Upper lobe of left lung (tissue), 4 donors: ENCODE measurements around the gene TMEM135.

Source experiments
- EP300 ChIP-seq, 4 donors: sonication (generic); formaldehyde crosslinking; IDR thresholded peaks; one replicate each; pipeline ENCODE4 v1.5.1; 2017; ENCODE audit warnings: antibody characterized with exemption in 4 of 4, control low read depth in 2 of 4
- POLR2A ChIP-seq, 4 donors: fragments of 450-650 bp; IDR thresholded peaks; one replicate each; pipeline ENCODE4 v1.5.1; 2016 to 2017; ENCODE audit warnings: antibody characterized with exemption in 4 of 4, mild to moderate bottlenecking in 2 of 4
- POLR2AphosphoS5 ChIP-seq, 2 donors: sonication (generic); formaldehyde crosslinking; IDR thresholded peaks; one replicate each; pipeline ENCODE4 v1.5.1; 2017; ENCODE audit warnings: antibody characterized with exemption in 2 of 2
- TF ChIP-seq, protein P1 (sequence below), 6 experiments: fragments of 450-650 bp in 4 of 6; fragments of 200-600 bp in 2 of 6; sonication (generic) in 2 of 6; IDR thresholded peaks; one replicate each; pipeline ENCODE4 v1.5.1; 2016 to 2019; ENCODE audit warnings: antibody characterized with exemption in 6 of 6

DNA sequence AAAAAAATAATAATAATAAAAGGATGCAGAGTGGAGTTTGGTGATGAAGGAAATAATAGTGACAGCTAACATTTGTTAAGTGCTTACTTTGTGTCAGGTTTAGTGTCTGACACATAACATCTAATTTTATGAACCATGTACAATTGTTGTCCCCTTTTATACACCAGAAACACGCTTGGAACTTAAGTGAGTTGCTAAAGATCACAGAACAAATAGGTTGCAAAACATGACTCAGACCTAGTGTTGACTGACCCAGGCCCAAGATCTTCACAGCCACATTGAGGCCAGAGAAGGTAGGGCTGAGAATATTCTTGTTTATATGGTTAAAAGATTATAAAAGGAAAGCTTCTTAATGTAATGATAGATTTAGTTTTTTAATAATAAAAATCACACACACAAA lies 25.6 kb upstream of the TMEM135 start:
- TF ChIP-seq, protein P1, sequence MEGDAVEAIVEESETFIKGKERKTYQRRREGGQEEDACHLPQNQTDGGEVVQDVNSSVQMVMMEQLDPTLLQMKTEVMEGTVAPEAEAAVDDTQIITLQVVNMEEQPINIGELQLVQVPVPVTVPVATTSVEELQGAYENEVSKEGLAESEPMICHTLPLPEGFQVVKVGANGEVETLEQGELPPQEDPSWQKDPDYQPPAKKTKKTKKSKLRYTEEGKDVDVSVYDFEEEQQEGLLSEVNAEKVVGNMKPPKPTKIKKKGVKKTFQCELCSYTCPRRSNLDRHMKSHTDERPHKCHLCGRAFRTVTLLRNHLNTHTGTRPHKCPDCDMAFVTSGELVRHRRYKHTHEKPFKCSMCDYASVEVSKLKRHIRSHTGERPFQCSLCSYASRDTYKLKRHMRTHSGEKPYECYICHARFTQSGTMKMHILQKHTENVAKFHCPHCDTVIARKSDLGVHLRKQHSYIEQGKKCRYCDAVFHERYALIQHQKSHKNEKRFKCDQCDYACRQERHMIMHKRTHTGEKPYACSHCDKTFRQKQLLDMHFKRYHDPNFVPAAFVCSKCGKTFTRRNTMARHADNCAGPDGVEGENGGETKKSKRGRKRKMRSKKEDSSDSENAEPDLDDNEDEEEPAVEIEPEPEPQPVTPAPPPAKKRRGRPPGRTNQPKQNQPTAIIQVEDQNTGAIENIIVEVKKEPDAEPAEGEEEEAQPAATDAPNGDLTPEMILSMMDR (IDR thresholded peaks at IDR 0.05), result no peak
- no peak for TF ChIP-seq POLR2A (IDR thresholded peaks at IDR 0.05)
- TF ChIP-seq POLR2AphosphoS5 (IDR thresholded peaks at IDR 0.05), result no peak
- no peak for TF ChIP-seq EP300 (IDR thresholded peaks at IDR 0.05)
